GM19035 (cell line): Measurements from ENCODE around the gene ARMH1.

Experiments
- ATAC-seq: cut with Tn5 transposase; IDR thresholded peaks from one replicate; pipeline ENCODE4 v1.9.1; 2021; ENCODE audit not compliant: unreplicated experiment

The ARMH1 gene

GRCh38 chr1:44674113-44675000 is at the start of gene ARMH1, which contains the start of gene TMEM53:
ARMH1 (plus strand) TSS chr1:44674714; CDS start chr1:44689698, 14,984 bp downstream.
TMEM53 (minus strand) TSS chr1:44674481; CDS start chr1:44674391, 90 bp downstream.
- ATAC-seq: peak; percentile 93

- no peak for ATAC-seq
Observed at GRCh38 chr1:44625348-44625747, 49.2 kb upstream of the ARMH1 start.

- no peak for ATAC-seq
Observed at GRCh38 chr1:44628962-44629756, 45.4 kb upstream of the ARMH1 start.

GRCh38 chr1:44630116-44630515 is 44.4 kb upstream of the ARMH1 start:
- ATAC-seq: no peak

- peak; percentile 8 for ATAC-seq
Observed at GRCh38 chr1:44631333-44631646, 43.2 kb upstream of the ARMH1 start.

GRCh38 chr1:44631647-44632539 is 42.6 kb upstream of the ARMH1 start:
- peak; percentile 70 for ATAC-seq

GRCh38 chr1:44632598-44632997 is 41.9 kb upstream of the ARMH1 start:
- no peak for ATAC-seq

- no peak for ATAC-seq
Observed at GRCh38 chr1:44634606-44635189, 39.8 kb upstream of the ARMH1 start.

GRCh38 chr1:44635439-44635838 is 39.1 kb upstream of the ARMH1 start:
- no peak for ATAC-seq

- ATAC-seq: no peak
Observed at GRCh38 chr1:44636083-44636687, 38.3 kb upstream of the ARMH1 start.

- ATAC-seq: no peak
Observed at GRCh38 chr1:44636688-44637598, 37.6 kb upstream of the ARMH1 start.

- no peak for ATAC-seq
Observed at GRCh38 chr1:44637702-44638411, 36.7 kb upstream of the ARMH1 start.

GRCh38 chr1:44640200-44640853 is 34.2 kb upstream of the ARMH1 start:
- ATAC-seq: no peak

GRCh38 chr1:44641126-44642102 is 33.1 kb upstream of the ARMH1 start:
- ATAC-seq: no peak

GRCh38 chr1:44642255-44642654 is 32.3 kb upstream of the ARMH1 start:
- ATAC-seq: no peak

GRCh38 chr1:44642925-44643324 is 31.6 kb upstream of the ARMH1 start:
- ATAC-seq: no peak
